Gastrocnemius medialis (tissue), 4 donors: ENCODE measurements around the gene SOHLH1. TPM values are rescaled to one million over a fixed set of nuclear protein-coding genes. Genes with fewer than 3 reads are reported as not detected.

Experiments used
- ATAC-seq, 2 donors: fragments of 150-250 bp; one replicate each; pipeline ENCODE4 v1.9.1; 2016
- DNase-seq, 2 donors: peaks; one replicate each; pipeline ENCODE4 v3.0.0-alpha.2; 2019
- H3K27ac ChIP-seq, 4 donors: fragments of 200-600 bp; sonication (generic); 1 replicate in 1 of 4; 2 replicates in 3 of 4; pipeline ENCODE4 v1.5.1; 2016 to 2018; ENCODE audit warnings: mild to moderate bottlenecking in 2 of 4, moderate library complexity in 1 of 4
- H3K27me3 ChIP-seq, 3 donors: fragments of 200-600 bp; sonication (generic) in 2 of 3; 1 replicate in 1 of 3; 2 replicates in 2 of 3; pipeline versions ENCODE4 v1.5.1 to v1.6.0; 2016 to 2019; ENCODE audit warnings: mild to moderate bottlenecking in 1 of 3, moderate library complexity in 1 of 3
- H3K36me3 ChIP-seq, 2 donors: fragments of 200-600 bp; sonication (generic) in 1 of 2; one replicate each; pipeline ENCODE4 v1.5.1; 2017 to 2018
- H3K4me1 ChIP-seq, 2 donors: fragments of 200-600 bp; sonication (generic) in 1 of 2; one replicate each; pipeline ENCODE4 v1.5.1; 2016 to 2017; ENCODE audit warnings: mild to moderate bottlenecking in 2 of 2
- H3K4me3 ChIP-seq, 4 donors: fragments of 200-600 bp; sonication (generic) in 3 of 4; 1 replicate in 1 of 4; 2 replicates in 3 of 4; pipeline ENCODE4 v1.5.1; 2016 to 2019; ENCODE audit warnings: mild to moderate bottlenecking in 2 of 4
- H3K9me3 ChIP-seq, 3 donors: fragments of 200-600 bp; sonication (generic) in 2 of 3; 1 replicate in 1 of 3; 2 replicates in 2 of 3; pipeline ENCODE4 v1.5.1; 2016 to 2019
- CTCF ChIP-seq, 5 experiments: fragments of 450-650 bp in 3 of 5; fragments of 200-600 bp in 2 of 5; sonication (generic) in 2 of 5; IDR thresholded peaks in 4 of 5; conservative IDR thresholded peaks in 1 of 5; 1 replicate in 4 of 5; 2 replicates in 1 of 5; pipeline ENCODE4 v1.5.1; 2016 to 2019; ENCODE audit warnings: antibody characterized with exemption in 5 of 5, mild to moderate bottlenecking in 3 of 5, moderate library complexity in 3 of 5
- POLR2A ChIP-seq, 2 donors: fragments of 450-650 bp; IDR thresholded peaks; one replicate each; pipeline ENCODE4 v1.6.1; 2017; ENCODE audit warnings: antibody characterized with exemption in 2 of 2, mild to moderate bottlenecking in 2 of 2, moderate library complexity in 2 of 2
- in situ Hi-C, 4 donors: fragments of 200-750 bp; cut with MboI; loops; one replicate each; pipeline versions ENCODE4 v1.15.0 to v1.8.0; 2017; ENCODE audit warnings: low sequenced_read_pairs in 4 of 4
- intact Hi-C: fragments of 100-400 bp; cut with DNase I; formaldehyde crosslinking; loops from one replicate; pipeline ENCODE4 v1.15.1; 2023; ENCODE audit warnings: low total_unique reads
- total RNA-seq, 4 donors: library from RNA; depleted of rRNA; stranded (reverse); fragments of >200 nt; gene quantifications; one replicate each; pipeline versions ENCODE4 v1.1.0 to v1.2.3, GENCODE V29; 2016

Gene SOHLH1
- total RNA-seq, 4 donors from 2014 or later, result not detected

GRCh38 chr9:135694414-135694813 is 4.9 kb downstream of the SOHLH1 start:
- no peak for DNase-seq
- Histone ChIP-seq H3K36me3 (no peaks in the 10 kb centered on the region), H3K4me3 (no peak overlapping the region), H3K27me3 (peaks cover 0 to 5% (median 0%) of the 10 kb centered on the region in 3 donors), H3K27ac (no peak overlapping the region), H3K4me1 (no peaks in the 10 kb centered on the region), H3K9me3 (no peaks in the 10 kb centered on the region)
- TF ChIP-seq CTCF (IDR thresholded peaks at IDR 0.05 in 4 of 5, conservative IDR thresholded peaks at IDR 0.05 in 1 of 5), result no peak
- no peak for TF ChIP-seq POLR2A (IDR thresholded peaks at IDR 0.05)
- ATAC-seq, result no peak
- in situ Hi-C loops (no loop called here), intact Hi-C loops (no loop called here)

GRCh38 chr9:135693771-135694170 is 5.5 kb downstream of the SOHLH1 start:
- TF ChIP-seq POLR2A (IDR thresholded peaks at IDR 0.05), result no peak
- TF ChIP-seq CTCF (IDR thresholded peaks at IDR 0.05 in 4 of 5, conservative IDR thresholded peaks at IDR 0.05 in 1 of 5), result no peak
- ATAC-seq (no peak), DNase-seq (no peak)
- Histone ChIP-seq H3K9me3 (no peaks in the 10 kb centered on the region), H3K36me3 (no peaks in the 10 kb centered on the region), H3K4me3 (no peak overlapping the region), H3K4me1 (no peaks in the 10 kb centered on the region), H3K27ac (no peak overlapping the region), H3K27me3 (peaks cover 0 to 5% (median 0%) of the 10 kb centered on the region in 3 donors)
- in situ Hi-C loops (no loop called here), intact Hi-C loops (no loop called here)

- H3K4me3 ChIP-seq, result no peak overlapping the region
- in situ Hi-C loops (no loop called here), intact Hi-C loops (no loop called here)
- H3K36me3 ChIP-seq, result no peaks in the 10 kb centered on the region
- no peaks in the 10 kb centered on the region for H3K4me1 ChIP-seq
- no peak overlapping the region for H3K27ac ChIP-seq
- TF ChIP-seq CTCF (IDR thresholded peaks at IDR 0.05 in 4 of 5, conservative IDR thresholded peaks at IDR 0.05 in 1 of 5) (no peak), POLR2A (IDR thresholded peaks at IDR 0.05) (no peak)
- no peak for ATAC-seq
- no peak for DNase-seq
- H3K9me3 ChIP-seq, result no peaks in the 10 kb centered on the region
- peaks cover 0 to 5% (median 0%) of the 10 kb centered on the region in 3 donors for H3K27me3 ChIP-seq
Measured at GRCh38 chr9:135693265-135693664, 6.0 kb downstream of the SOHLH1 start.

GRCh38 chr9:135692410-135692809 is 6.9 kb downstream of the SOHLH1 start:
- no peak for DNase-seq
- ATAC-seq, result no peak
- Histone ChIP-seq H3K4me1 (no peaks in the 10 kb centered on the region), H3K4me3 (no peak overlapping the region), H3K36me3 (no peaks in the 10 kb centered on the region), H3K9me3 (no peaks in the 10 kb centered on the region), H3K27me3 (peaks cover 0 to 5% (median 0%) of the 10 kb centered on the region in 3 donors), H3K27ac (no peak overlapping the region)
- in situ Hi-C loops (no loop called here), intact Hi-C loops (no loop called here)
- TF ChIP-seq CTCF (IDR thresholded peaks at IDR 0.05 in 4 of 5, conservative IDR thresholded peaks at IDR 0.05 in 1 of 5), result no peak
- no peak for TF ChIP-seq POLR2A (IDR thresholded peaks at IDR 0.05)
